ENCODE data around the gene ENPP6.

Gene ENPP6

GRCh38 chr4:184205243-184205642, 12.4 kb downstream of the ENPP6 start:
- Histone ChIP-seq H3K4me1 (ENCODE audit: control insufficient read depth, insufficient read depth, low read length, poor library complexity, severe bottlenecking) (no peaks in the 10 kb centered on the region), H3K27ac (ENCODE audit: low read depth, low read length, severe bottlenecking) (no peak overlapping the region), H3K9me3 (ENCODE audit: control insufficient read depth, low read length) (no peaks in the 10 kb centered on the region), H3K4me3 (ENCODE audit: extremely low read depth, insufficient read depth, low read length, poor library complexity, severe bottlenecking) (no peak overlapping the region), H3K36me3 (ENCODE audit: control insufficient read depth, insufficient read depth, low read length) (no peaks in the 10 kb centered on the region)
- 92 to 96% methylated on average over 12 to 14 of the region's 14 CpGs for WGBS, 2 experiments (ENCODE audit: insufficient coverage in 2 of 2)

DNA sequence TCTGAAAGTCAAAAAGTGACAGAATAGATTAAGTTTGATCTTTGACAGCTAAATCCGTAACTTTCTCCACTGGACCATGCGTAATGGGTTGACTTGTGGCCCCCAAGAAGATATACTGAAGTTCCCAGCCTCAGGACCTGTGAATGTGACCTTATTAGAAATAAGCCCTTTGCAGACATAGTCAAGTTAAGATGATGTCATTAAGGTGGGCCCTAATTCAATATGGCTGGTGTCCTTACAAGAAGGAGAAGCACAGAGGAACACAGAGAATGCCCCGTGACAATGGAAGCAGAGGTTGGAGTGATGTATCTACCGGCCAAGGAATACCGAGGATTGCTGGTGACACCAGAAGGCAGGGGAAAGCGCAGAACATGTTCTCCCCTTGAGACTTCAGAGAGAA, 14.4 kb downstream of the ENPP6 start:
- H3K27ac ChIP-seq (ENCODE audit: low read depth, low read length, severe bottlenecking) = no peak overlapping the region
- H3K9me3 ChIP-seq (ENCODE audit: control insufficient read depth, low read length) = no peaks in the 10 kb centered on the region
- 88 to 91% methylated on average over 5 to 6 of the region's 6 CpGs for WGBS, 2 experiments (ENCODE audit: insufficient coverage in 2 of 2)
- no peaks in the 10 kb centered on the region for H3K4me1 ChIP-seq (ENCODE audit: control insufficient read depth, insufficient read depth, low read length, poor library complexity, severe bottlenecking)
- H3K4me3 ChIP-seq (ENCODE audit: extremely low read depth, insufficient read depth, low read length, poor library complexity, severe bottlenecking) = no peak overlapping the region
- H3K36me3 ChIP-seq (ENCODE audit: control insufficient read depth, insufficient read depth, low read length) = no peaks in the 10 kb centered on the region

DNA sequence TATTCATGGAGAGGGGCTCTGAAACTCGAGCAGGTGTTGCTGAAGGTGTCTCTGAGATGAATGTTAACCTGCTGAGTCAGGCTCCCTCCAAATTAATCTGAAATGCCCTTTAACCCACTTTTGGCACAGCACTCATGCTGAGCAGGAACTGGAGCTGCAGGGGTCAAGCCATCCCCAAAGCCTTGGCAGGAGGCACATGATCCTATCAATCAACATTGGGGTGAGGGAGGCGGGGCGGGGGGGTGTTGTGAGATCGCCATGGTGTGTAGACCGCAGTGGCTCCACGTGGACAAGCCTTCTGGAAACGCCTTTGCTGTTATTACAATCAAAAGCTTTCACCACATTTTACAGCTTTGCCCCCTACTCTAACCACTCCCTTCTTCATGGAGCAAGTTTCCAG, 16.5 kb downstream of the ENPP6 start:
- H3K4me1 ChIP-seq (ENCODE audit: control insufficient read depth, insufficient read depth, low read length, poor library complexity, severe bottlenecking) = no peaks in the 10 kb centered on the region
- no peak overlapping the region for H3K4me3 ChIP-seq (ENCODE audit: extremely low read depth, insufficient read depth, low read length, poor library complexity, severe bottlenecking)
- 78 to 86% methylated on average over 5 to 6 of the region's 7 CpGs for WGBS, 2 experiments (ENCODE audit: insufficient coverage in 2 of 2)
- no peaks in the 10 kb centered on the region for H3K36me3 ChIP-seq (ENCODE audit: control insufficient read depth, insufficient read depth, low read length)
- H3K9me3 ChIP-seq (ENCODE audit: control insufficient read depth, low read length) = no peaks in the 10 kb centered on the region
- H3K27ac ChIP-seq (ENCODE audit: low read depth, low read length, severe bottlenecking) = no peak overlapping the region

DNA sequence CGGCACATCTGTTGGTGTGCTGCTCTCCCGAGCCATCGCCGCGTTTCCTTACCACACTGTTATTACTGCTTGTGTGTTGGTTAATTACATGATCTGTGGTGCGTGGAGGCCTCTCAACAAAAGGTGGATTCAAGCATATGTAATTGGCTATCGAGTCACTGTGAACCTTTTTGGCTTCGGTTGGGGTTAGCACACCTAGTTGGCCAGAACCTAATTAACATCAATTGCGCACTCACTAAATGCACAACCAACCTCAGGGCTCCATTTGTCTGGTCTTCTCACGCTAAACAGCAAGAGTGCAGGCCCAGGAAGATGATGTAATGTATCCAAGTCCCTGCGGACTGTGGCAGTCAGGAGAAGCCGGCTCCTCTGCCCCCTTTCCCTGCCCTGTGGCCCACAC, 17.4 kb downstream of the ENPP6 start:
- H3K4me1 ChIP-seq (ENCODE audit: control insufficient read depth, insufficient read depth, low read length, poor library complexity, severe bottlenecking) = no peaks in the 10 kb centered on the region
- 82 to 96% methylated on average over 7 to 10 of the region's 12 CpGs for WGBS, 2 experiments (ENCODE audit: insufficient coverage in 2 of 2)
- no peaks in the 10 kb centered on the region for H3K36me3 ChIP-seq (ENCODE audit: control insufficient read depth, insufficient read depth, low read length)
- no peaks in the 10 kb centered on the region for H3K9me3 ChIP-seq (ENCODE audit: control insufficient read depth, low read length)
- H3K27ac ChIP-seq (ENCODE audit: low read depth, low read length, severe bottlenecking) = no peak overlapping the region
- no peak overlapping the region for H3K4me3 ChIP-seq (ENCODE audit: extremely low read depth, insufficient read depth, low read length, poor library complexity, severe bottlenecking)

DNA sequence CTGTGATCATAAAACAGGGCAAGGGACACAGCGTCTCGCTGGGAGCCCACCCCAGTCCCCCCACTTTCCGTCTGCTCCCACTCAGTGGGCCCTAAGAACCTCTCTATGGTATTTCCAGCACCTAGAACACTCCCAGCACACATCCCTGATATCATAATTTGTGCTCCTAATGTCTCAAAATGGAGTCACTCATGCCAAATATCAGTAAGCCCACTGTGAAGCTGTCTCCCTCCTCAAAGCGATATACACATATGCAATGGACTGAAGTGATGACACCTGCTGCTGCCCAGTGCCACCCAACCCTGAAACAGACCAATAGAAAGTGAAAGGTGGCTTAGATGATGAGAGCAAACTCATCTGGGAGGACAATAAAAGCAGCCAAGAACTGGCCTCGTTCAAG, 17.9 kb downstream of the ENPP6 start:
- no peaks in the 10 kb centered on the region for H3K4me1 ChIP-seq (ENCODE audit: control insufficient read depth, insufficient read depth, low read length, poor library complexity, severe bottlenecking)
- H3K27ac ChIP-seq (ENCODE audit: low read depth, low read length, severe bottlenecking) = no peak overlapping the region
- no peaks in the 10 kb centered on the region for H3K9me3 ChIP-seq (ENCODE audit: control insufficient read depth, low read length)
- 90 to 93% methylated on average over 4 to 5 of the region's 5 CpGs for WGBS, 2 experiments (ENCODE audit: insufficient coverage in 2 of 2)
- no peaks in the 10 kb centered on the region for H3K36me3 ChIP-seq (ENCODE audit: control insufficient read depth, insufficient read depth, low read length)
- H3K4me3 ChIP-seq (ENCODE audit: extremely low read depth, insufficient read depth, low read length, poor library complexity, severe bottlenecking) = no peak overlapping the region

GRCh38 chr4:184198190-184198589, 19.5 kb downstream of the ENPP6 start:
- Histone ChIP-seq H3K9me3 (ENCODE audit: control insufficient read depth, low read length) (no peaks in the 10 kb centered on the region), H3K4me3 (ENCODE audit: extremely low read depth, insufficient read depth, low read length, poor library complexity, severe bottlenecking) (no peak overlapping the region), H3K27ac (ENCODE audit: low read depth, low read length, severe bottlenecking) (no peak overlapping the region), H3K4me1 (ENCODE audit: control insufficient read depth, insufficient read depth, low read length, poor library complexity, severe bottlenecking) (no peaks in the 10 kb centered on the region), H3K36me3 (ENCODE audit: control insufficient read depth, insufficient read depth, low read length) (no peaks in the 10 kb centered on the region)
- 81 to 88% methylated on average over 2 to 4 of the region's 5 CpGs for whole genome bisulfite sequencing, 2 experiments (ENCODE audit: insufficient coverage in 2 of 2)

DNA sequence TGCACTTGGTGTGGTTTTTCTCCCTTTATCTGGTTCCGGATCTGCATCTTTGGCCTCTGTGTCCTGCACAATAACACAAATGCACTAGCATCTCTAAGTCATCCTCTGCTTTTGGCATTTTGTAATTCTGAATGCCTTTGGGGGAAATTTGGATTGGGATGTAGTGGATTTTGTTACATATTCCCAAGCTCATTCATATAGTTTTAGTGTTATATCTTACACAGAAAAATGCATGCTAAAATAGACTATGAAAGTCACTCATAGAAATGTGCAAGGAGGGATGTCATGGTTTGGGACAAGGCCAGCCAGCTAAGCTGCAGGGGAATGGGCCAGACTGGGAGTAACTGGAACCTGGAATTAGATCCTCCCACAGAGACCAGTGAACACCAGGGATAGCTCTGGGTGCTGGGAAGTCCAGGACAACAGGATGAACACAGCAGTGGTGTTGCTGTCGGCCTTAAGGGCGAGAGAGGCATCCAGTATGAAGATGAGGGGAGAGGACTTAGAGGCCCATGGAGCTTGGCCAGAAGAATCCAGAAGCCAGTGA, 20.1 kb downstream of the ENPP6 start:
- no peak overlapping the region for H3K27ac ChIP-seq (ENCODE audit: low read depth, low read length, severe bottlenecking)
- no peaks in the 10 kb centered on the region for H3K9me3 ChIP-seq (ENCODE audit: control insufficient read depth, low read length)
- no peaks in the 10 kb centered on the region for H3K36me3 ChIP-seq (ENCODE audit: control insufficient read depth, insufficient read depth, low read length)
- no peaks in the 10 kb centered on the region for H3K4me1 ChIP-seq (ENCODE audit: control insufficient read depth, insufficient read depth, low read length, poor library complexity, severe bottlenecking)
- H3K4me3 ChIP-seq (ENCODE audit: extremely low read depth, insufficient read depth, low read length, poor library complexity, severe bottlenecking) = no peak overlapping the region
- 70 to 100% methylated on average over 2 of the region's 3 CpGs for WGBS, 2 experiments (ENCODE audit: insufficient coverage in 2 of 2)

DNA sequence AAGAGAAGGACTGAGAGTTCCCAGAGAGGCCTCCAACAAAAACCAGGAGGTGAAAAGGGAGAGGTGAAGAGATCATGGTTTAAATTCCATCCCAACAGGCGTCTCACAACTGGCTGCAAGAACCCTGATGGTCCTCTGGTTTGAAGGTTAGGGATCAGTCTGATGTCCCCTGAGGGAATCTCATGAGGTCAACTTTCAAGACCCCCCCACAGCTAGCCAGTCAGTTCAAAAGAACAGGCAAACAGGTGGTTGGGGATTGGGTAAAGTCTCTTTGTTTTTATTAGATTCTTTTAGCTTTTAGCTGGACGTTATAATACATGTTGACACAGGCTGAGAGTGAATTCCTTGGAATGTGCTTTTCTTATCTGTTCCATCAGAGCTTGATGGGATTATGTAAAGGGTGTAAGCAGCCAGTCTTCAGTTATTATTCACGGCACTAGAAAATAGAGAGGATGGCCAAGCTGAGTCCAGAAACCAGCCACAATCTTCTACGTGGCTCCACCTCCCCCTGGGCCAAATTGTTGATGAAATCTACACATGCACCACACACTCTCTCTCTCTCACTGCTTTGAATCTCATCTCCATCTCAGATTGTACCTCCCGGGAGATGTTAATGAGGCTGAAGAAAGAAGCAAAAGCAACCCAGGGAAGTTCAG, 20.8 kb downstream of the ENPP6 start:
- no peaks in the 10 kb centered on the region for H3K9me3 ChIP-seq (ENCODE audit: control insufficient read depth, low read length)
- H3K27ac ChIP-seq (ENCODE audit: low read depth, low read length, severe bottlenecking) = no peak overlapping the region
- no peak overlapping the region for H3K4me3 ChIP-seq (ENCODE audit: extremely low read depth, insufficient read depth, low read length, poor library complexity, severe bottlenecking)
- no peaks in the 10 kb centered on the region for H3K36me3 ChIP-seq (ENCODE audit: control insufficient read depth, insufficient read depth, low read length)
- no peaks in the 10 kb centered on the region for H3K4me1 ChIP-seq (ENCODE audit: control insufficient read depth, insufficient read depth, low read length, poor library complexity, severe bottlenecking)
- WGBS, 2 experiments (ENCODE audit: insufficient coverage in 2 of 2) = 67 to 93% methylated on average over 2 of the region's 5 CpGs

DNA sequence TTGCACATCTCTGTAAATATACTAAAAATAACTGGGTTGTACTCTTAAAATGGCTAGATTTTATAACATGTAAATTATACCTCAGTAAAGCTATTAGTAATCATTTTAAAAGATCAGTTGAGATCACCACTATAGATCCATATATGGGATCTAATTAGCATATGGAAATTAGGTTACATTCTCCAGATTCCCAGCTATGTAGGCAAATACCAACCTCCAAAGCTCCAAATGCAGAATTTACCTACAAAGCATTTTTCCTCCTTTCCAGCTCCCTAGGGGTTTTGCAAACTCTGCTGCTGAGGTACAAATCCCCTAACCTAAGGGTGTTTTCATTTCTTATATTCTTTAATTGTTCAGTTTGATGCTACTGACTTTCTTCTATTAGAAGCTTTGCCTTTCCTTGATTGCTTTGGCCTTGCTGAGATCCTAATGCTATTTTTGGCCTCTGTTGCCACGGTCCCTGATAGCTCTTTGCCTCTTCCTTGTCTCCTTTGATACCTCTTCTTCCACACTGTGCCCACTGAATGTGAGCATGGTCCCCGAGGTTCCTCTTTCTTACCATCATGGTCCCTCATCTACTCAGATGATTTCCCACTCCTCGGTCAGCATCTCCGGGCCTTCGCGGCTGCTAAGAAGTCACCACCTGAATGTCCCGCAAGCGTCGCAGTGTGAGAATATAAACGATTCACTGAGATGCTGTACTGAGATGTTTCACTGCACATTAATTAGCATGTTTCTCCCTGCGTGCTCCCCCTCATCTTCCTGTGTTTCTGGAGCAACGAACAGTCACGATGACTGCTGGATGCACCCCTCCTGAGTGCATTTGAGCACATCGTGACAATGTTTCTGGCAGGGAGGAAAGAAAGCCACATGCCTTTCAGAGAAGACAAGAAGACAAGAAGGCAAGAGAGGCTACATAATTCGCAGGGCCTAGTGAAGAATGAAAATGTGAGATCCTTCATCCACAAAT, 23.8 kb downstream of the ENPP6 start:
- 93 to 95% methylated on average over 13 to 14 of the region's 15 CpGs for WGBS, 2 experiments (ENCODE audit: insufficient coverage in 2 of 2)
- Histone ChIP-seq H3K4me1 (ENCODE audit: control insufficient read depth, insufficient read depth, low read length, poor library complexity, severe bottlenecking) (peaks cover 4% of the 10 kb centered on the region), H3K27ac (ENCODE audit: low read depth, low read length, severe bottlenecking) (no peak overlapping the region), H3K36me3 (ENCODE audit: control insufficient read depth, insufficient read depth, low read length) (no peaks in the 10 kb centered on the region), H3K4me3 (ENCODE audit: extremely low read depth, insufficient read depth, low read length, poor library complexity, severe bottlenecking) (no peak overlapping the region), H3K9me3 (ENCODE audit: control insufficient read depth, low read length) (no peaks in the 10 kb centered on the region)

DNA sequence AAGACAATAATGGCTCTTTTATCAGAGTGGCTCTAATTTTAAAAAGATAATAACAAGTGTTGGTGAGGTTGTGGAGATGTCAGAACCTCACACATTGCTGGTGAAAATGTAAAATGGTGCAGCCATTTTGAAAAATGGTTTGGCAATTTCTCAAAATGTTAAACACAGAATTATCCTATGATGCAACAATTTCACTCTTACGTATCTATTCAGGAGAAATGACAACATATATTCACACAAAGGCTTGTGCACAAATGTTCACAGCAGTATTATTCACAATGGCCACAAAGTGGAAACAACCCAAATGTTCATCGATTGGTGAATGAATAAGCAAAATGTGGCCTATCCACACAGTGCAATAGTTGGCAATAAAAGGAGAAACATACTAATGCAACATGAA, 24.7 kb downstream of the ENPP6 start:
- 92 to 95% methylated on average over 2 of the region's 2 CpGs for WGBS, 2 experiments (ENCODE audit: insufficient coverage in 2 of 2)
- Histone ChIP-seq H3K36me3 (ENCODE audit: control insufficient read depth, insufficient read depth, low read length) (no peaks in the 10 kb centered on the region), H3K27ac (ENCODE audit: low read depth, low read length, severe bottlenecking) (no peak overlapping the region), H3K4me3 (ENCODE audit: extremely low read depth, insufficient read depth, low read length, poor library complexity, severe bottlenecking) (no peak overlapping the region), H3K4me1 (ENCODE audit: control insufficient read depth, insufficient read depth, low read length, poor library complexity, severe bottlenecking) (peaks cover 4% of the 10 kb centered on the region), H3K9me3 (ENCODE audit: control insufficient read depth, low read length) (no peaks in the 10 kb centered on the region)

Measured in mesodermal cell (in vitro differentiated cells).